GM19468 (cell line): Measurements from ENCODE around the gene PLEKHO2.

Experiments used
- ATAC-seq: cut with Tn5 transposase; IDR thresholded peaks from one replicate; pipeline ENCODE4 v1.9.1; 2021; ENCODE audit warnings: mild to moderate bottlenecking, moderate library complexity, moderate number of reproducible peaks; ENCODE audit not compliant: unreplicated experiment; ENCODE audit errors: extremely low read depth

Gene PLEKHO2

GRCh38 chr15:64854526-64854925, 12.8 kb downstream of the PLEKHO2 start:
- ATAC-seq: no peak

DNA sequence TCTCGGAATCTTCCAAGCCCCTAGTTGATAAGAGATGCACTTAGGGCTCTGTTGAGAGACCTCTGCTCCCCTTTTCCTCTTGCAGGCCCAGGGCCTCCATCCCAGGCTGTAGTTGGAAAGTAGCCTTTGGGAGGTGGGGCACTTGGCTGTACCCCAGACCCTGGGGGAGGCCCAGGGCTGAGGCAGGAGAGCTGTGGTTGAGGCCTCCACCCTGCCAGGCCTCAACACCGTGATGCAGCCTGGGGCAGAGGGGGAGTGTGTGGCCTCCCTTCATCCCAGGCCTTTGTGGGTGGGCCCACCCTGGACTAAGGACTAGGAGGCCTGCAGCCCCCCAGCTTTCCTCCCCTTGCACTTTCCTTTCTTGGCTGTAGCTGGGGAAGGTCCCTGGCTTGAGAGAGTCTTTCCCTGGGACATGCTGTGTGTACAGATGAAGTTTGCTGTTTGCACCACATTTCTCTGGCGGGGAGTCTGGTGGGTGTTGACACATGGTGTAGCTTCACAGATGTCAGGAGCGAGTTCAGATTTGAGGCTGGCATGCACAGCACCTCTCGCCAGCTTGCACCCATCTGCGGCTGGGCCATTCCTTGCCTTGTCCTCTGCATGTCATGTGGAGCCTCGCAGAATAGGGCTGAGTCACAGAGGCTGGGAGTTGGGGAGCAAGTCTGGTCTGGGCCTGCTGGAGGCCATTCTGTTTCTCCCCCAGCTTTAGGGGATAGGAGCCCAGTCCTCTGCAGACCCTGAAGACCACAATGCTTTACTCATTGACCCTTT, 13.7 kb downstream of the PLEKHO2 start:
- ATAC-seq: no peak

DNA sequence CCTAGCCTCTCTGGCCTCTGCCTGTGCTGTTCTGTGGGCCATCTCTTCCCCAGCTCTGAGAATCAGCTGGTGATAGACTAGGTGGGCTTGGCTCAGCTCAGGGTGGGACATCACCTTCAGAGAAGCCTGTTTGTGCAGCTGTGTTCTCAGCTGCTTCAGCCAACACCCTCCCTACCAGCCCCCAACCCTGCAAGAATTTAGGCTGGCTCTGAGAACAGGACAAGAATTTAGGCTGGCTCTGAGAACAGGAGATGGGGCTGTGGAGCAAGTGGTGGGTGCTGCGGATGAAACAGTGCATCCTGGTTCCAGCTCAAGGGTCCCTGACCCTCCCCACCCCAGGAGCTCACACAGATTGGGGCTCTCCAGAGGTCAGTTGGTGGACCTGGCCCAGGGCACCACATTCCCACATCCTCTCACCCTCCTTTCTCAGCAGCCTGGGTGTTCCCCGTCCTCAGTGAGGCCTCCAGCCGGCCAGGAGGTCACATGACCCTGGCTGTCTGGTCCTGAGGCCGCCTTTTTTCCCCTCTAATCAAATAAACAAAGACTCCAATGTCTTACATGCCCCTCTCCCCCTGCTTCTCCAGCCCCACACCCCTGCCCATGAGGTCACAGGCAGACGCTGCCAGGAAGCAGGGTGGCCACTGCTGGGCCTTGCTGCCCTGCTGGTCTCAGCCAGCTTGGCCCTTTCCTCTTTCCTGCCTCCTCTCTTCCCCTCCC, 14.9 kb downstream of the PLEKHO2 start:
- ATAC-seq: no peak

DNA sequence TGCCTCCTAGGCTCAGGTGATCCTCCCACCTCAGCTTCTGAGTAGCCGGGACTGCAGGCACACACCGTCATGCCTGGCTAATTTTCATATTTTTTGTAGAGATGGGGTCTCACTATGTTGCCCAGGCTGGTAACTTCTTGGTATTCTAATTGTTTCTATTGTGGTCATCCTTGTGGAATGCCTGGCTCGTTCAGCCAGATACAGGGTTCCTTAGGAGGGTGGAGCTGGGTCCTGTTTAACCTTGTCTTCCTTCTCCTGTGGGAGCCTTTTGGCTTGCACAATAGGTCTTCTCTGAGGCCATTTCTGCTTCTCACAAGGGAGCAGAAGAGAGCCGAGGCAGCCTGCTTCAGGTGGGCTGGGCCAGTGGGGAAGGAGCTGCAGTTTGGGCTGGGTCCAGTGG, 15.7 kb downstream of the PLEKHO2 start:
- no peak for ATAC-seq

DNA sequence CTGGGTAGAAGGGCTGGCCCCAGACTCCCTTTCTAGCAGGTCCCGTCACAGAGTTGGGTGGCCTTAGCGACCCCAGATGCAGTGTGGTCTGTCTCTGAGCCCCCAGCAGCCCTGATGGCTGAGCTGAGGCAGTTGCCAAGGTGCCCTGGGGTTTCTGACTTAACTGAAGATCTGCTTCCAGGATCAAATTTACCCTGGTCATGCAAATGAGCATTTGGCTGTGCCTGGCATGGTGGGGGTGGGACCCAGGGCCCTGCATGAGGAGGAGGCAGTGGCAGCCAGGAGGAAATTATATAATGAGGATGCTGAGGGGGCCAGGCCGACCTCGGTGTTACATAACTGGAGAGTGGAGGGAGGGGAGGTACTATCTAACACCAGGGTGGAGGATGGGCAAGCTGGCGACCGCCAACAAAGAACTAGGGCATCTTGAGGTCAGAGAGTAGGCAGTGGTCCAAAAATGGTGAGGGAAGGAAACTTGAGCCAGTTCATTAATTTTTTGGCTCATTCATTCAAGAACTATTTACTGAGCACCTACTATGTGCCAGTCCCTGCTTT, 16.4 kb downstream of the PLEKHO2 start:
- ATAC-seq: no peak

- ATAC-seq: no peak
Measured at GRCh38 chr15:64859226-64859625, 17.5 kb downstream of the PLEKHO2 start.

- ATAC-seq: no peak
Measured at GRCh38 chr15:64861331-64861730, 19.6 kb downstream of the PLEKHO2 start.

GRCh38 chr15:64861960-64862359, 20.2 kb downstream of the PLEKHO2 start:
- no peak for ATAC-seq

DNA sequence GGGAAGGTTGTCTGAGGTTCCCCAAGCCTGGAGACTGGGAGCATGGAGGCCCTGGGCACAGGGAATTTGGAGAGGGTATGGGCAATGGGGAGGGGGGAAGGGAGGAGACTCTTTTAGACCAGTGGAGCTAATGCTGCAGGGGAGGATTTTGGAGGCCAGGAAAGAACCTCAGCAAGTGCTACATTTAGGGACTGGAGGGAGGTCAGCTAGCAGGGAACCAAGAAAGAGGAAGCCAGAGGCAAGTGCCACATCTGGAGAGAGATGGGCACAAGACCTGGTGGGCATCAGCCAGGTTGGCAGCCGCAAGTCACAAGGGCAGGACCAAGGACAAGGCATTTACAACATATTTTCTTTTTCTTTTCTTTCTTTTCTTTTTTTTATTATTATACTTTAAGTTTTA, 20.7 kb downstream of the PLEKHO2 start:
- no peak for ATAC-seq

DNA sequence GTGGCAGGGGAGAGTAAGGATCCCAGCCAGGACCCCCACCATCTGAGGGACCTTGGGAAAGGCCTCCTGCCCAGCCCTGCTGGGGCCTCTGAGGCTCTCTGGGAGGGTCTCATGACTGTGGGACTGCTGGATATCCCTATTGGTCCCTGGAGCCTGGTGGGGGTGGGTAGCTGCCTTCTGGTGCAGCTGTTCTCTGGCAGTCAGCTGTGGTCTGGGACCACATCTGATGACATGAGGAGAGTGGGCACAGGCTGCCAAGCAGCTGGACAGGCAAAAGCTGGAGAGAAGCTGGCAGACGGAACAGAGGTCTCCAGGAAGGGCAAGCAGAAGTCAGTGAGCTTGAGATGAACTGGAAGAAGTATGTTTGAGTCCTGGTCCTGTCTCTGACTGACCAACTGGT, 22.4 kb downstream of the PLEKHO2 start:
- no peak for ATAC-seq

DNA sequence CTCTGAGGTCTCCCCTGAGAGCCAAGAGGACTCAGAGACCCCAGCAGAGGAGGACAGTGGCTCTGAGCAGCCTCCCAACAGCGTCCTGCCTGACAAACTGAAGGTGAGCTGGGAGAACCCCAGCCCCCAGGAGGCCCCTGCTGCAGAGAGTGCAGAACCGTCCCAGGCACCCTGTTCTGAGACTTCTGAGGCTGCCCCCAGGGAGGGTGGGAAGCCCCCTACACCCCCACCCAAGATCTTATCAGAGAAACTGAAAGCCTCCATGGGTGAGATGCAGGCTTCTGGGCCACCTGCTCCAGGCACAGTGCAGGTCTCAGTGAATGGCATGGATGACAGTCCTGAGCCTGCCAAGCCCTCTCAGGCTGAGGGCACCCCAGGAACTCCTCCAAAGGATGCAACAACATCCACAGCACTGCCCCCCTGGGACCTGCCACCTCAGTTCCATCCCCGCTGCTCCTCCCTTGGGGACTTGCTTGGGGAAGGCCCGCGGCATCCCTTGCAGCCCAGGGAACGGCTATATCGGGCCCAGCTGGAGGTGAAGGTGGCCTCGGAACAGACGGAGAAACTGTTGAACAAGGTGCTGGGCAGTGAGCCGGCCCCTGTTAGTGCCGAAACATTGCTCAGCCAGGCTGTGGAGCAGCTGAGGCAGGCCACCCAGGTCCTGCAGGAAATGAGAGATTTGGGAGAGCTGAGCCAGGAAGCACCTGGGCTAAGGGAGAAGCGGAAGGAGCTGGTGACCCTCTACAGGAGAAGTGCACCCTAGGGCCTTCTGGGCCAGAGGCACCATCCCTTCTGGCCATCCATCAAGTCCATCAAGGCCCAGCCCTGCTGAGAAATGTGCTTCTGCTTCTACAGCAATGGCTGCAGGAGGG, 23.6 kb downstream of the PLEKHO2 start:
- ATAC-seq: no peak

GRCh38 chr15:64865998-64866520, 24.3 kb downstream of the PLEKHO2 start:
- no peak for ATAC-seq

DNA sequence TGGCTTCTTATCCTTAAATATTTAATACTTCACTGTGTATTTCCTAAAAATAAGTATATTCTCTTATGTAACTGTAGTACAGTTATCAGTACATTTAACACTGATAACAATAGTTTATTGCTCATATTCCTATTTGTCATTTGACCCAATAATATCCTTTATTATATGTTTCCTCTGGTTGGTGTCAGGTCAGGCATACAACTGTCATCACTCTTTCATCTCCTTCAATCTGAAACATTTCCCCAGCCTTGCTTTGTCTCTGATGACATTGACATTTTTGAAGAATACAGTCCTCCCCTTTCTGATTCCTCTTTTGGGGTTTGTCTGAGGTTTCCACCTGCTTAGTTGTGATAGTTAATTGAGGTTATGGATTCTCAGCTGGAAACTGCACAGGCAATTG, 27.8 kb downstream of the PLEKHO2 start:
- no peak for ATAC-seq

GRCh38 chr15:64870353-64870752, 28.6 kb downstream of the PLEKHO2 start:
- ATAC-seq: no peak

GRCh38 chr15:64875641-64876223, 34.0 kb downstream of the PLEKHO2 start:
- no peak for ATAC-seq

DNA sequence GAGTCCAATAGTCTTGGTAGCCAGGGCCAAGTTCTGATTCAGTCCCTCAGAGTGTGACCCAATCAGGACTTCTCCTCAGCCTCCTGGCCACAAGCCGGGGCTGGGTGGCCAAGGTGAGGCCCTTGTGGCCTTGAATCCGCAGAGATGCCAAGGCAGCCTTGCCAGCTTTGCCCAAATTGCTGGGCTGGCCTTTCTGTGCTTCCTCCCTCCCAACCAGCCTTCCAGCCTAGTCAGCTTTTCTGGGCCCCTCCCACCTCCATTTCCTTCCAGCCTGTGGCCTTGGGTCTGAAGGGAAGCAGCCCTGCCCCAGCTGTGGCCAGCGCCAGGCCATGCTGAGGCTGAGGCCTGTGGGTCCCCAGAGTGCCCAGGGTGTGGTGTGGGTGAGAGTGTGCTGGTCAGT, 35.7 kb downstream of the PLEKHO2 start:
- no peak for ATAC-seq

GRCh38 chr15:64878705-64879104, 37.0 kb downstream of the PLEKHO2 start:
- no peak for ATAC-seq

GRCh38 chr15:64883100-64883581, 41.4 kb downstream of the PLEKHO2 start:
- no peak for ATAC-seq

- ATAC-seq: no peak
Measured at GRCh38 chr15:64883997-64884511, 42.3 kb downstream of the PLEKHO2 start.

- no peak for ATAC-seq
Measured at GRCh38 chr15:64884679-64885078, 43.0 kb downstream of the PLEKHO2 start.
